Middle frontal gyrus (tissue), 1 donor: ENCODE measurements around the gene SLC6A2.
"Not testable (repeated sequence)": the region's sequence is repeated elsewhere in the genome, so short reads cannot be mapped to it uniquely, and the experiment has no call there.

Experiments
- DNase-seq: peaks from one replicate; pipeline ENCODE4 v3.0.0-alpha.2; 2015; ENCODE audit warnings: low spot score; ENCODE audit errors: extremely low spot score

The SLC6A2 gene

GRCh38 chr16:55655897-55656681 is at the start of gene SLC6A2:
SLC6A2 (plus strand) TSS chr16:55655988; CDS start chr16:55656695, 707 bp downstream.
- DNase-seq: no peak

- DNase-seq: no peak
Measured at GRCh38 chr16:55613613-55614335, 42.0 kb upstream of the SLC6A2 start.

- no peak for DNase-seq
Measured at GRCh38 chr16:55615071-55615470, 40.7 kb upstream of the SLC6A2 start.

- not testable (repeated sequence) for DNase-seq
Measured at GRCh38 chr16:55615670-55616069, 40.1 kb upstream of the SLC6A2 start.

GRCh38 chr16:55621771-55622170 is 34.0 kb upstream of the SLC6A2 start:
- no peak for DNase-seq

- no peak for DNase-seq
Measured at GRCh38 chr16:55622272-55622671, 33.5 kb upstream of the SLC6A2 start.

- DNase-seq: no peak
Measured at GRCh38 chr16:55622930-55623561, 32.7 kb upstream of the SLC6A2 start.

GRCh38 chr16:55623640-55624039 is 32.1 kb upstream of the SLC6A2 start:
- DNase-seq: no peak

GRCh38 chr16:55624696-55625095 is 31.1 kb upstream of the SLC6A2 start:
- DNase-seq: no peak

GRCh38 chr16:55625843-55626242 is 29.9 kb upstream of the SLC6A2 start:
- no peak for DNase-seq

GRCh38 chr16:55628306-55628968 is 27.4 kb upstream of the SLC6A2 start:
- no peak for DNase-seq

- DNase-seq: no peak
Measured at GRCh38 chr16:55630774-55631173, 25.0 kb upstream of the SLC6A2 start.

GRCh38 chr16:55632259-55632658 is 23.5 kb upstream of the SLC6A2 start:
- DNase-seq: no peak

- DNase-seq: no peak
Measured at GRCh38 chr16:55634193-55634592, 21.6 kb upstream of the SLC6A2 start.

- no peak for DNase-seq
Measured at GRCh38 chr16:55638256-55638655, 17.5 kb upstream of the SLC6A2 start.

- no peak for DNase-seq
Measured at GRCh38 chr16:55640701-55641327, 15.0 kb upstream of the SLC6A2 start.

- DNase-seq: no peak
Measured at GRCh38 chr16:55641430-55642056, 14.2 kb upstream of the SLC6A2 start.

- DNase-seq: no peak
Measured at GRCh38 chr16:55642611-55643010, 13.2 kb upstream of the SLC6A2 start.

GRCh38 chr16:55643161-55643970 is 12.4 kb upstream of the SLC6A2 start:
- DNase-seq: no peak

- no peak for DNase-seq
Measured at GRCh38 chr16:55645986-55646385, 9.8 kb upstream of the SLC6A2 start.
